K562 (cell line): Measurements from ENCODE around the gene TFAP2E. TPM values are rescaled to one million over a fixed set of nuclear protein-coding genes. Genes with fewer than 3 reads are reported as not detected.
A peak's percentile ranks its signal among the peaks of the same experiment; 100 is the strongest.

Experiments used
- DIDO1 ChIP-seq: fragments of 450-650 bp; IDR thresholded peaks from 2 replicates; pipeline ENCODE4 v1.6.1; 2016; ENCODE audit warnings: low read depth, missing biosample characterization, missing genetic modification characterization
- MTF1 ChIP-seq: fragments of 250-450 bp; sonication (Bioruptor Pico); IDR thresholded peaks from 2 replicates; pipeline ENCODE4 v1.9.0; 2021; ENCODE audit warnings: moderate library complexity, mild to moderate bottlenecking, inconsistent platforms, borderline replicate concordance
- PML ChIP-seq: IDR thresholded peaks from 2 replicates; pipeline ENCODE4 v1.6.1; 2012; ENCODE audit warnings: low read length, inconsistent platforms
- PRMT5 ChIP-seq: sonication (generic); formaldehyde crosslinking; IDR thresholded peaks from 2 replicates; pipeline ENCODE4 v1.5.0; 2020; ENCODE audit warnings: missing genetic modification reagents
- PTBP1 ChIP-seq: fragments of 200-400 bp; formaldehyde crosslinking; IDR thresholded peaks from 2 replicates; pipeline ENCODE4 v1.6.1; 2017; ENCODE audit warnings: low read depth, low read length
- SOX6 ChIP-seq: fragments of 450-650 bp; IDR thresholded peaks from 2 replicates; pipeline ENCODE4 v1.6.1; 2014; ENCODE audit warnings: mild to moderate bottlenecking
- ZFX ChIP-seq: sonication (generic); formaldehyde crosslinking; IDR thresholded peaks from 2 replicates; pipeline ENCODE4 v1.8.0; 2022; ENCODE audit warnings: mild to moderate bottlenecking, missing genetic modification reagents, moderate library complexity
- ZNF12 ChIP-seq: sonication (generic); formaldehyde crosslinking; IDR thresholded peaks from 2 replicates; pipeline ENCODE4 v1.4.0; 2020; ENCODE audit warnings: mild to moderate bottlenecking, missing genetic modification reagents
- ZNF140 ChIP-seq: fragments of 250-450 bp; sonication (Bioruptor Pico); IDR thresholded peaks from 2 replicates; pipeline ENCODE4 v1.8.0; 2021; ENCODE audit warnings: moderate library complexity, mild to moderate bottlenecking, inconsistent platforms
- ZNF445 ChIP-seq: fragments of 250-450 bp; sonication (Bioruptor Pico); IDR thresholded peaks from 2 replicates; pipeline ENCODE4 v1.4.0; 2020; ENCODE audit warnings: low read depth, mild to moderate bottlenecking, moderate library complexity
- polyA plus RNA-seq, 8 experiments: library from polyadenylated mRNA; depleted of rRNA in 4 of 8; stranded (reverse) in 5 of 8; unstranded in 3 of 8; fragments of >200 nt; fragmentation: Nextera tagmentation in 2 of 8; fragmentation: Illumina TruSeq in 1 of 8; extraction: Ambion mirVana in 2 of 8; extraction: Trizol in 1 of 8; gene quantifications; 2 replicates each; pipeline versions ENCODE4 v1.2.1 to v1.2.3, GENCODE V29; 2011 to 2014; ENCODE audit warnings: inconsistent platforms in 1 of 8, missing spikeins in 1 of 8
- total RNA-seq, 7 experiments: library from RNA; depleted of rRNA in 6 of 7; stranded (reverse); fragments of >200 nt in 6 of 7; fragmentation: Illumina TruSeq in 2 of 7; extraction: Trizol in 2 of 7; gene quantifications; 2 replicates each; pipeline versions ENCODE4 v1.2.1 to v1.2.3, GENCODE V29; 2011 to 2021; ENCODE audit warnings: low replicate concordance in 1 of 7
- TF ChIP-seq, protein P1 (sequence below): sonication (generic); IDR thresholded peaks from 2 replicates; pipeline ENCODE4 v1.6.1; 2016
- TF ChIP-seq, protein P2 (sequence below), 2 experiments: fragments of 450-650 bp; IDR thresholded peaks; 2 replicates each; pipeline ENCODE4 v1.6.1; 2016
- TF ChIP-seq, protein P3 (sequence below), 2 experiments: fragments of 450-650 bp in 1 of 2; IDR thresholded peaks; 2 replicates each; pipeline ENCODE4 v1.6.1; 2011 to 2017; ENCODE audit warnings: low read depth in 2 of 2, antibody characterized with exemption in 1 of 2, borderline replicate concordance in 1 of 2, low read length in 1 of 2, mild to moderate bottlenecking in 1 of 2, mixed read lengths in 1 of 2; ENCODE audit not compliant: control insufficient read depth in 1 of 2
- TF ChIP-seq, protein P4 (sequence below): fragments of 250-450 bp; sonication (Bioruptor Pico); IDR thresholded peaks from 2 replicates; pipeline ENCODE4 v1.4.0; 2020; ENCODE audit warnings: mild to moderate bottlenecking, moderate library complexity, borderline replicate concordance
- TF ChIP-seq, protein P5 (sequence below), 2 experiments: fragments of 150-350 bp in 1 of 2; IDR thresholded peaks; 2 replicates each; pipeline ENCODE4 v1.6.1; 2012 to 2016; ENCODE audit warnings: low read depth in 2 of 2, low read length in 2 of 2, mild to moderate bottlenecking in 1 of 2, moderate library complexity in 1 of 2

The TFAP2E gene
- total and polyA plus RNA-seq, 9 of the 15 experiments (the other 6 are each of a cell fraction or from before 2014, with no cell fraction given): 0.03 to 0.11 (median 0.07) TPM; not detected in 4

DNA sequence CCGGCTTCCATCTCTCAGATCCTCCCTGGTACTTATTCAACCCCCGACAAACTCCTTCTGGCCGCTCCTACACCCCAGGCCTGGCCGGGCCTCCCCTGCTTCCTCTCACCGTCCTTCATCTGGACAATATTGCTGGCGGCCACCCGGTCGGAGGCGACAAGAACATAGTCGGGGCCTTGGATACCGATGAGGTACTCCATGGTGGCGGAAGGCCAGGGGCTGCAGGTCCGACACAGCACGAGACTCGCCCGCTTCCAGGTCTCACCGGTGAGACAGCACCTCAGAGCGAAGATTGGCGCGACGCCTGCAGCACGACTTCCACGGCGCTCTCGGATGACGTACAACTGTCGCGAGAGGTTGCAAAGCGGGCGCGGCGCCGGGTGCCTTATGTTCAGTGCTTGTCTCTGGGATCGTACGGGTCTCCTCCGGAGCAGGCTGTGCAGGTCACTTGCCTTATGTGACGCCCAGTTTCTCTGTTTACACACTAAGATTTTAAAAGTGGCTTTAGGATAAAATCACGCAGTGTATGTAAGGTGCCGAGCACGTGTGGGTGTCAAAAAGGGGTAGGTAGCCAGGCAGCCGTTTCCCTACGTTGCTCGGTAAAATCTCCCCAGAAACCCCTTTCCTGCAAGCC lies 68.2 kb downstream of the TFAP2E start, which contains the start of gene PSMB2 (continued):
- no peak for TF ChIP-seq PTBP1
- TF ChIP-seq, protein P1, sequence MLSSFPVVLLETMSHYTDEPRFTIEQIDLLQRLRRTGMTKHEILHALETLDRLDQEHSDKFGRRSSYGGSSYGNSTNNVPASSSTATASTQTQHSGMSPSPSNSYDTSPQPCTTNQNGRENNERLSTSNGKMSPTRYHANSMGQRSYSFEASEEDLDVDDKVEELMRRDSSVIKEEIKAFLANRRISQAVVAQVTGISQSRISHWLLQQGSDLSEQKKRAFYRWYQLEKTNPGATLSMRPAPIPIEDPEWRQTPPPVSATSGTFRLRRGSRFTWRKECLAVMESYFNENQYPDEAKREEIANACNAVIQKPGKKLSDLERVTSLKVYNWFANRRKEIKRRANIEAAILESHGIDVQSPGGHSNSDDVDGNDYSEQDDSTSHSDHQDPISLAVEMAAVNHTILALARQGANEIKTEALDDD: peak; percentile 21; the same call in 1 of the 2 replicates
- TF ChIP-seq SOX6: peak; percentile 40; the same call in 1 of the 2 replicates
- TF ChIP-seq, protein P2, sequence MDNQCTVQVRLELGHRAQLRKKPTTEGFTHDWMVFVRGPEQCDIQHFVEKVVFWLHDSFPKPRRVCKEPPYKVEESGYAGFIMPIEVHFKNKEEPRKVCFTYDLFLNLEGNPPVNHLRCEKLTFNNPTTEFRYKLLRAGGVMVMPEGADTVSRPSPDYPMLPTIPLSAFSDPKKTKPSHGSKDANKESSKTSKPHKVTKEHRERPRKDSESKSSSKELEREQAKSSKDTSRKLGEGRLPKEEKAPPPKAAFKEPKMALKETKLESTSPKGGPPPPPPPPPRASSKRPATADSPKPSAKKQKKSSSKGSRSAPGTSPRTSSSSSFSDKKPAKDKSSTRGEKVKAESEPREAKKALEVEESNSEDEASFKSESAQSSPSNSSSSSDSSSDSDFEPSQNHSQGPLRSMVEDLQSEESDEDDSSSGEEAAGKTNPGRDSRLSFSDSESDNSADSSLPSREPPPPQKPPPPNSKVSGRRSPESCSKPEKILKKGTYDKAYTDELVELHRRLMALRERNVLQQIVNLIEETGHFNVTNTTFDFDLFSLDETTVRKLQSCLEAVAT (IDR thresholded peaks at IDR 0.05): no peak; a peak in 2 of 4 replicates
- TF ChIP-seq, protein P3, sequence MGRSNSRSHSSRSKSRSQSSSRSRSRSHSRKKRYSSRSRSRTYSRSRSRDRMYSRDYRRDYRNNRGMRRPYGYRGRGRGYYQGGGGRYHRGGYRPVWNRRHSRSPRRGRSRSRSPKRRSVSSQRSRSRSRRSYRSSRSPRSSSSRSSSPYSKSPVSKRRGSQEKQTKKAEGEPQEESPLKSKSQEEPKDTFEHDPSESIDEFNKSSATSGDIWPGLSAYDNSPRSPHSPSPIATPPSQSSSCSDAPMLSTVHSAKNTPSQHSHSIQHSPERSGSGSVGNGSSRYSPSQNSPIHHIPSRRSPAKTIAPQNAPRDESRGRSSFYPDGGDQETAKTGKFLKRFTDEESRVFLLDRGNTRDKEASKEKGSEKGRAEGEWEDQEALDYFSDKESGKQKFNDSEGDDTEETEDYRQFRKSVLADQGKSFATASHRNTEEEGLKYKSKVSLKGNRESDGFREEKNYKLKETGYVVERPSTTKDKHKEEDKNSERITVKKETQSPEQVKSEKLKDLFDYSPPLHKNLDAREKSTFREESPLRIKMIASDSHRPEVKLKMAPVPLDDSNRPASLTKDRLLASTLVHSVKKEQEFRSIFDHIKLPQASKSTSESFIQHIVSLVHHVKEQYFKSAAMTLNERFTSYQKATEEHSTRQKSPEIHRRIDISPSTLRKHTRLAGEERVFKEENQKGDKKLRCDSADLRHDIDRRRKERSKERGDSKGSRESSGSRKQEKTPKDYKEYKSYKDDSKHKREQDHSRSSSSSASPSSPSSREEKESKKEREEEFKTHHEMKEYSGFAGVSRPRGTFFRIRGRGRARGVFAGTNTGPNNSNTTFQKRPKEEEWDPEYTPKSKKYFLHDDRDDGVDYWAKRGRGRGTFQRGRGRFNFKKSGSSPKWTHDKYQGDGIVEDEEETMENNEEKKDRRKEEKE (IDR thresholded peaks at IDR 0.05; ENCODE audit: borderline replicate concordance in 1 of 2, control insufficient read depth in 1 of 2, low read depth in 2 of 2, low read length in 1 of 2): no peak
- TF ChIP-seq ZNF12 (CRISPR knock-in tag): peak; percentile 53; the same call in 1 of the 2 replicates
- TF ChIP-seq ZFX (CRISPR knock-in tag): peak; percentile 90
- no peak for TF ChIP-seq PRMT5
- TF ChIP-seq DIDO1 (tag): peak; percentile 93
- TF ChIP-seq PML: peak; percentile 91
- TF ChIP-seq ZNF140 (CRISPR knock-in tag): no peak
- TF ChIP-seq, protein P4, sequence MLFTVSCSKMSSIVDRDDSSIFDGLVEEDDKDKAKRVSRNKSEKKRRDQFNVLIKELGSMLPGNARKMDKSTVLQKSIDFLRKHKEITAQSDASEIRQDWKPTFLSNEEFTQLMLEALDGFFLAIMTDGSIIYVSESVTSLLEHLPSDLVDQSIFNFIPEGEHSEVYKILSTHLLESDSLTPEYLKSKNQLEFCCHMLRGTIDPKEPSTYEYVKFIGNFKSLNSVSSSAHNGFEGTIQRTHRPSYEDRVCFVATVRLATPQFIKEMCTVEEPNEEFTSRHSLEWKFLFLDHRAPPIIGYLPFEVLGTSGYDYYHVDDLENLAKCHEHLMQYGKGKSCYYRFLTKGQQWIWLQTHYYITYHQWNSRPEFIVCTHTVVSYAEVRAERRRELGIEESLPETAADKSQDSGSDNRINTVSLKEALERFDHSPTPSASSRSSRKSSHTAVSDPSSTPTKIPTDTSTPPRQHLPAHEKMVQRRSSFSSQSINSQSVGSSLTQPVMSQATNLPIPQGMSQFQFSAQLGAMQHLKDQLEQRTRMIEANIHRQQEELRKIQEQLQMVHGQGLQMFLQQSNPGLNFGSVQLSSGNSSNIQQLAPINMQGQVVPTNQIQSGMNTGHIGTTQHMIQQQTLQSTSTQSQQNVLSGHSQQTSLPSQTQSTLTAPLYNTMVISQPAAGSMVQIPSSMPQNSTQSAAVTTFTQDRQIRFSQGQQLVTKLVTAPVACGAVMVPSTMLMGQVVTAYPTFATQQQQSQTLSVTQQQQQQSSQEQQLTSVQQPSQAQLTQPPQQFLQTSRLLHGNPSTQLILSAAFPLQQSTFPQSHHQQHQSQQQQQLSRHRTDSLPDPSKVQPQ (CRISPR knock-in tag): no peak
- no peak for TF ChIP-seq MTF1
- no peak for TF ChIP-seq ZNF445 (CRISPR knock-in tag)
- TF ChIP-seq, protein P5, sequence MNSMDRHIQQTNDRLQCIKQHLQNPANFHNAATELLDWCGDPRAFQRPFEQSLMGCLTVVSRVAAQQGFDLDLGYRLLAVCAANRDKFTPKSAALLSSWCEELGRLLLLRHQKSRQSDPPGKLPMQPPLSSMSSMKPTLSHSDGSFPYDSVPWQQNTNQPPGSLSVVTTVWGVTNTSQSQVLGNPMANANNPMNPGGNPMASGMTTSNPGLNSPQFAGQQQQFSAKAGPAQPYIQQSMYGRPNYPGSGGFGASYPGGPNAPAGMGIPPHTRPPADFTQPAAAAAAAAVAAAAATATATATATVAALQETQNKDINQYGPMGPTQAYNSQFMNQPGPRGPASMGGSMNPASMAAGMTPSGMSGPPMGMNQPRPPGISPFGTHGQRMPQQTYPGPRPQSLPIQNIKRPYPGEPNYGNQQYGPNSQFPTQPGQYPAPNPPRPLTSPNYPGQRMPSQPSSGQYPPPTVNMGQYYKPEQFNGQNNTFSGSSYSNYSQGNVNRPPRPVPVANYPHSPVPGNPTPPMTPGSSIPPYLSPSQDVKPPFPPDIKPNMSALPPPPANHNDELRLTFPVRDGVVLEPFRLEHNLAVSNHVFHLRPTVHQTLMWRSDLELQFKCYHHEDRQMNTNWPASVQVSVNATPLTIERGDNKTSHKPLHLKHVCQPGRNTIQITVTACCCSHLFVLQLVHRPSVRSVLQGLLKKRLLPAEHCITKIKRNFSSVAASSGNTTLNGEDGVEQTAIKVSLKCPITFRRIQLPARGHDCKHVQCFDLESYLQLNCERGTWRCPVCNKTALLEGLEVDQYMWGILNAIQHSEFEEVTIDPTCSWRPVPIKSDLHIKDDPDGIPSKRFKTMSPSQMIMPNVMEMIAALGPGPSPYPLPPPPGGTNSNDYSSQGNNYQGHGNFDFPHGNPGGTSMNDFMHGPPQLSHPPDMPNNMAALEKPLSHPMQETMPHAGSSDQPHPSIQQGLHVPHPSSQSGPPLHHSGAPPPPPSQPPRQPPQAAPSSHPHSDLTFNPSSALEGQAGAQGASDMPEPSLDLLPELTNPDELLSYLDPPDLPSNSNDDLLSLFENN (IDR thresholded peaks at IDR 0.05; ENCODE audit: low read depth in 2 of 2, low read length in 2 of 2): peak in 1 of 2 experiments; percentile 49; a peak in 1 of 4 replicates
